K562 (cell line): ENCODE measurements around the gene CNOT4. TPM values are rescaled to one million over a fixed set of nuclear protein-coding genes. Genes with fewer than 3 reads are reported as not detected.

Experiments
- BRCA1 ChIP-seq, 2 experiments: fragments of 450-650 bp in 1 of 2; sonication (generic) in 1 of 2; formaldehyde crosslinking in 1 of 2; IDR thresholded peaks; 2 replicates each; pipeline versions ENCODE4 v1.5.0 to v1.6.1; 2017 to 2020; ENCODE audit warnings: mild to moderate bottlenecking in 1 of 2, missing genetic modification reagents in 1 of 2
- BRD4 ChIP-seq: fragments of 200-600 bp; sonication (generic); IDR thresholded peaks from 2 replicates; pipeline ENCODE4 v1.6.1; 2017; ENCODE audit warnings: inconsistent platforms
- CHD2 ChIP-seq: IDR thresholded peaks from 2 replicates; pipeline ENCODE4 v1.6.1; 2011; ENCODE audit warnings: low read depth, low read length
- CHD4 ChIP-seq: fragments of 200-600 bp; sonication (generic); IDR thresholded peaks from 3 replicates; pipeline ENCODE4 v1.6.1; 2012; ENCODE audit warnings: low read depth, mild to moderate bottlenecking, mixed read lengths, low read length, inconsistent platforms; ENCODE audit not compliant: insufficient read depth, insufficient replicate concordance, poor library complexity, severe bottlenecking
- FOXJ3 ChIP-seq: sonication (generic); formaldehyde crosslinking; IDR thresholded peaks from 2 replicates; pipeline ENCODE4 v1.4.0; 2020; ENCODE audit warnings: mild to moderate bottlenecking, missing genetic modification reagents
- IRF1 ChIP-seq: sonication (generic); formaldehyde crosslinking; IDR thresholded peaks from 2 replicates; pipeline ENCODE4 v1.8.0; 2022; ENCODE audit warnings: missing genetic modification reagents, mild to moderate bottlenecking, borderline replicate concordance
- MAFF ChIP-seq: IDR thresholded peaks from 2 replicates; pipeline ENCODE4 v1.6.1; 2012; ENCODE audit warnings: low read length, improper control_type of control experiment
- NFIC ChIP-seq: fragments of 450-650 bp; IDR thresholded peaks from 2 replicates; pipeline ENCODE4 v1.6.1; 2017; ENCODE audit warnings: mild to moderate bottlenecking, inconsistent platforms
- NR2C2 ChIP-seq, 2 experiments: fragments of 200-800 bp in 1 of 2; sonication (Bioruptor generic) in 1 of 2; sonication (generic) in 1 of 2; formaldehyde crosslinking in 1 of 2; IDR thresholded peaks; 2 replicates each; pipeline versions ENCODE4 v1.6.1 to v1.8.0; 2016 to 2022; ENCODE audit warnings: mild to moderate bottlenecking in 1 of 2, missing compliant biosample characterization in 1 of 2, missing genetic modification characterization in 1 of 2, missing genetic modification reagents in 1 of 2
- POLR2AphosphoS2 ChIP-seq: IDR thresholded peaks from 2 replicates; pipeline ENCODE4 v1.6.1; 2012; ENCODE audit warnings: low read length, improper control_type of control experiment
- PTRF ChIP-seq: fragments of 450-650 bp; IDR thresholded peaks from 2 replicates; pipeline ENCODE4 v1.6.1; 2016; ENCODE audit warnings: mild to moderate bottlenecking, missing genetic modification characterization, missing compliant biosample characterization
- SLC30A9 ChIP-seq: fragments of 250-450 bp; sonication (Bioruptor Pico); IDR thresholded peaks from 2 replicates; pipeline ENCODE4 v1.8.0; 2022; ENCODE audit warnings: mild to moderate bottlenecking, moderate library complexity
- TCF7L2 ChIP-seq: fragments of 150-350 bp; IDR thresholded peaks from 2 replicates; pipeline ENCODE4 v1.6.1; 2016; ENCODE audit warnings: low read depth, mild to moderate bottlenecking, low read length, moderate library complexity
- TSHZ1 ChIP-seq: fragments of 250-450 bp; sonication (Bioruptor Pico); IDR thresholded peaks from 2 replicates; pipeline ENCODE4 v1.4.0; 2020; ENCODE audit warnings: mild to moderate bottlenecking, moderate library complexity
- ZNF12 ChIP-seq: sonication (generic); formaldehyde crosslinking; IDR thresholded peaks from 2 replicates; pipeline ENCODE4 v1.4.0; 2020; ENCODE audit warnings: mild to moderate bottlenecking, missing genetic modification reagents
- ZNF398 ChIP-seq: fragments of 250-450 bp; sonication (Bioruptor Pico); IDR thresholded peaks from 2 replicates; pipeline ENCODE4 v1.8.0; 2021; ENCODE audit warnings: moderate library complexity, mild to moderate bottlenecking, inconsistent platforms
- ZNF584 ChIP-seq: fragments of 200-800 bp; sonication (Bioruptor generic); IDR thresholded peaks from 2 replicates; pipeline ENCODE4 v1.6.1; 2016; ENCODE audit warnings: low read depth, mild to moderate bottlenecking, missing genetic modification characterization, missing compliant biosample characterization
- ZNF668 ChIP-seq: fragments of 250-450 bp; sonication (Bioruptor Pico); IDR thresholded peaks from 2 replicates; pipeline ENCODE4 v1.8.0; 2022; ENCODE audit warnings: mild to moderate bottlenecking, inconsistent platforms
- ZNF75A ChIP-seq: fragments of 450-650 bp; formaldehyde crosslinking; IDR thresholded peaks from 2 replicates; pipeline ENCODE4 v1.4.0; 2020; ENCODE audit warnings: mild to moderate bottlenecking
- polyA plus RNA-seq, 8 experiments: library from polyadenylated mRNA; depleted of rRNA in 4 of 8; stranded (reverse) in 5 of 8; unstranded in 3 of 8; fragments of >200 nt; fragmentation: Nextera tagmentation in 2 of 8; fragmentation: Illumina TruSeq in 1 of 8; extraction: Ambion mirVana in 2 of 8; extraction: Trizol in 1 of 8; gene quantifications; 2 replicates each; pipeline versions ENCODE4 v1.2.1 to v1.2.3, GENCODE V29; 2011 to 2014; ENCODE audit warnings: inconsistent platforms in 1 of 8, missing spikeins in 1 of 8
- total RNA-seq, 7 experiments: library from RNA; depleted of rRNA in 6 of 7; stranded (reverse); fragments of >200 nt in 6 of 7; fragmentation: Illumina TruSeq in 2 of 7; extraction: Trizol in 2 of 7; gene quantifications; 2 replicates each; pipeline versions ENCODE4 v1.2.1 to v1.2.3, GENCODE V29; 2011 to 2021; ENCODE audit warnings: low replicate concordance in 1 of 7

Gene CNOT4
- total and polyA plus RNA-seq, 9 of the 15 experiments (the other 6 are each of a cell fraction or from before 2014, with no cell fraction given), result 8.6 to 24.1 (median 15.4) TPM

GRCh38 chr7:135557455-135558336 lies 47.8 kb upstream of the CNOT4 start, which contains the start of gene NUP205 (continued):
- TF ChIP-seq ZNF398 (CRISPR knock-in tag) (no peak), FOXJ3 (CRISPR knock-in tag) (no peak), CHD4 (no peak), BRCA1 (IDR thresholded peaks at IDR 0.05) (no peak), BRCA1 (CRISPR knock-in tag; IDR thresholded peaks at IDR 0.05) (no peak), TCF7L2 (no peak), PTRF (no peak), NR2C2 (CRISPR knock-in tag; IDR thresholded peaks at IDR 0.05) (peak; percentile 78; the same call in 1 of the 2 replicates), NR2C2 (tag; IDR thresholded peaks at IDR 0.05) (peak; percentile 86), IRF1 (CRISPR knock-in tag) (no peak), ZNF668 (CRISPR knock-in tag) (0 out of 2 replicates have a peak, but pooled peaks have one; percentile 16), ZNF75A (CRISPR knock-in tag) (peak; percentile 42), ZNF584 (CRISPR knock-in tag) (peak; percentile 77; the same call in 1 of the 2 replicates), BRD4 (peak; percentile 99), TSHZ1 (CRISPR knock-in tag) (no peak), ZNF12 (CRISPR knock-in tag) (peak; percentile 83), CHD2 (no peak), MAFF (no peak; the same call in 1 of the 2 replicates), POLR2AphosphoS2 (peak; percentile 8; the same call in 1 of the 2 replicates), NFIC (peak; percentile 55), SLC30A9 (CRISPR knock-in tag) (no peak)
